Stimulated activated CD8-positive, alpha-beta memory T cell treated with anti-CD3 and anti-CD28 coated beads, Interleukin-12 subunit alpha, Interleukin-12 subunit beta, amount 100 ng/mL, for 4 hours (primary cell): Measurements from ENCODE around the gene CFAP46.
"Not testable (repeated sequence)": the region's sequence is repeated elsewhere in the genome, so short reads cannot be mapped to it uniquely, and the experiment has no call there.

ENCODE experiments used
- DNase-seq: peaks from one replicate; pipeline ENCODE4 v3.0.0-alpha.2; 2020; ENCODE audit warnings: low read depth

CFAP46 gene

DNA sequence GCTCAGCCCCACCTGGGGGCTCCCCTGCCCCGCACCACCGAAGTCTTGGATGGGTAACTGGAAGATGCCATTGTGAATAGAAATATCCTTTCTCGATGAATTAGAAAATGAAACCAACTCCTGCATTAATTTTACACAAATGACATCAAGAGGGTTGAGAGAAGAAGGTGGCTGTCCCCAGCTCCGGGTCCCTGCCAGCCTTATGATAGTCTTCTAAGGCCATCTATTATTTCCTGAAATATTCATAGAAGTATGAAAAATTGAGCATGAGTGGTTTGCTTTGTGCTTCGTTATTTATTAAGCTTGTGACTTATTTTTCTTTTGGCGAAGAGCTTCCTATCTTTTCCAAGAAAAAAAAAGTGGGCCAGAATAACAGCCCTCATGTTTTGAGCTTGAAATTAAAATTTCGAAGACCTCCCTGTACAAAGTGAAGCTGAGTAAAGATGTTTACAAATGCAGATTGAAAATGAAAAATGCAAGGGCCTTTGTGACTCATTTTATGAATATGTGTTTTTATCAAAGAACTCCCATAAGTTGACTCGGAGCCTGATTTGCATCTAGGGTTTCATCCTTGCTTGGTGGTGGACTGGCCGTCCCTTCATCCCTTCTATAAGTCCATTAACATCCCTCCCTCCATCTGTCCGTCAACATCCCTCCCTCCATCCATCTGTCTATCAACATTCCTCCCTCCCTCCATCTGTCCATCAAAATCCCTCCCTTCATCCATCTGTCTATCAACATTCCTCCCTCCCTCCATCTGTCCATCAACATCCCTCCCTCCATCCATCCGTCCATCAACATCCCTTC lies 20.5 kb upstream of the CFAP46 start:
- no peak for DNase-seq

DNA sequence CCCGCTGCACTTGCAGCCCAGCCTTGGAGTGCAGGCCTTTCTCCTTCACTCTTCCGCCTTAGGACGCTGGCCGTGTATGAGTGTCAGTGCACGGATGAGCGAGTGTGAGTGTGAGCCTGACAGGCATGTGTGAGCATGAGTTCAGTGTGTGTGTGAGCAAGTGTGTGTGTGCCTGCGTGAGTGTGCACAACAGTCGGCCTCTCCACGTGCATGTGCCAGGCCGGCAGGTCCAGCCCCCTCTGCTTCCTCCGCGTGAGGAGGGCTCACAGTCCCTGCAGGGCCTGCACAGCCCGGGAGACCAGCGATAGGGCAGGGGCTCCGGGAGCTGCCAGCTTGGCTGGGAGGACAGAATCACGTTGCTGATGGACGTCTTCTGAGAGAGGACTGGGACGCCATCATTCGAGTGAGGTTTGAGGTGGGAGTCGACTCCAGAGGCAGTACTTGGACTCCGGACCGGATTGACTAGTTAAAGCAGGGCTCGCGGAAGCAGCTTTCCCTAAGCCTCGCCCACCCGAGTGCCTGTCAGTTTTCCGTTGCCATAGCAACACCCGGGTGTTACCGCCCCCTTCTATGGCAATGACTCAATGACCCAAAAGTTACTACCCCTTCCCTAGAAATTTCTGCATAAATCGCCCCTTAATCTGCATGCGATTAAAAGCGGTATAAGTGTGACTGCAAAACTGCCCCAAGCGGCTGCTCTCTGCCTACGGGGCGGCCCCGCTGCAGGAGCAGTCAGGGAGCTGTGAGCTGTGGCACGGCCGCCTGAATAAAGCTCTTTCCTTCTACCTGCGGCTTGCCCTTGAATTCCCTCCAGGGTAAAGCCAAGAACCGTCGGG lies 19.6 kb upstream of the CFAP46 start:
- peak; percentile 39 for DNase-seq

DNA sequence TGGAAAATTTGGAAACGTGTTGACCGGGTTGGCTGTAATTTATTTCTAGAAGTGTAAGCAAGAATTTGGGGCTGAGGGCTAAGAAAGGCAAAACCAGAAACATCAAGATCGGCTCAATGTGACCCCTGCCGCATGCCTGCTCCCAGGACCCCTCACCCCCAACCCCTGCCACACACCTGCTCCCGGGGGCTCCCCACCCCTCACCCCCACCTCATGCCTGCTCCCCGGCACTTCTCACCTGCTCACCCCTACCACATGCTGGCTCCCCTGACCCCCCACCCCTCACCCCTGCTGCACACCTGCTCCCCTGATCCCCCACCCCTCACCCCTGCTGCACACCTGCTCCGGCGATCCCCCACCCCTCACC lies 19.0 kb upstream of the CFAP46 start:
- DNase-seq = no peak

DNA sequence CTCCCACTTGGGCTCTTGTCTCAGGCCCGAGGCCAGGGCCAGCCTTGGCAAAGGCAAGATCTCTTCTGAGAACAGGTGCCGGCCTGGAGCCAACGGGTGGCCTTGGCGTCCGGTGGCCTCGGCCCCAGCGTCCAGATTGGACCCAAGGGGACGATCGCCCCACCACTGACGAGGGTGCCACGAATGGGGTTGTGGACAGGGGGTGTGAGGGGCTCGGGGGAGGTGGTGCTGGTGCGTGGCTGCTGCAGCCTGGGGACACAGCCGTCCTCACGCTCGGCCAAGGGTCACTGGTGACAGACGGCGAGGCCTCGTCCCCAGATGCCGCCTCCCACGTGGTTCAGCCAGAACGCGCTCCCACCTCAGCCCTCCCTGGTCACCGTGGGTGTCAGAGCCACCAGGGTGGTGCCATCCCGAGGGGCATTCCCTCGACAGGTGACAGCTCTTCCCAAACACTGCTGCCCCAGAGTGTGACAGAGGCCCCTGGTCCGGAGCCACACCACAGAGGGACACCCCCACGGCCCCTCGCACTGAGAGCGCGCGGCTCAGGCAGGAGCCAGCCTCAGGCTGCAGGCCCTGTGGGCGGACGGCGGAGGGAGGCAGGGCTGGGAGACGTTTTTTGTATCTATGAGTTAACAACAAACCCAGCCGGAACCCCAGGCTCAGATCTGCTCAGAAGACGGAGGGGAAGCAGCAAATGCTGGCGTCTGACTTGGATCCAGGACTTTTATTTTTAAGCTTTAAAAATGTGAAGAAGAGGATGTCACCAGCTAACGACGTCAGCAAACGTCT lies 18.5 kb upstream of the CFAP46 start:
- no peak for DNase-seq

DNA sequence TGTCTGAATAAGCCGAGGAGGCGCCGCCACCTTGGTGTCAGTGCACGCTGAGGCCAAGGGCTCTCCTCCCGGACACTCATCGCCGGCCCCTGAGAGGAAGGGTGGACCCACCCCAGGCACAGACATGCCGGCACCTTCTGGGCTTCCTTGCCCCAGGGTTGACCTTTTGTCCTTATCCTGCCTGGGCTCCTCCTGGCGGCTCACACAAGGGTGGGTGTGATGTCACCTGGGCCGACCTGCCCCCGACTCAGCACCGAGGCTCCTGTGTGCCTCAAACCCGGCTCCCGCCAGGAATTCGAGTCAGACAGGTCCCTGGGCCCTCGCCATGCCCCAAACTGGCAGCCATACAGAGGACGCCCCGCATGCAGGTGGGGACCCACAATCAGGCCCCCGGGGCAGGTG lies 17.7 kb upstream of the CFAP46 start:
- no peak for DNase-seq

DNA sequence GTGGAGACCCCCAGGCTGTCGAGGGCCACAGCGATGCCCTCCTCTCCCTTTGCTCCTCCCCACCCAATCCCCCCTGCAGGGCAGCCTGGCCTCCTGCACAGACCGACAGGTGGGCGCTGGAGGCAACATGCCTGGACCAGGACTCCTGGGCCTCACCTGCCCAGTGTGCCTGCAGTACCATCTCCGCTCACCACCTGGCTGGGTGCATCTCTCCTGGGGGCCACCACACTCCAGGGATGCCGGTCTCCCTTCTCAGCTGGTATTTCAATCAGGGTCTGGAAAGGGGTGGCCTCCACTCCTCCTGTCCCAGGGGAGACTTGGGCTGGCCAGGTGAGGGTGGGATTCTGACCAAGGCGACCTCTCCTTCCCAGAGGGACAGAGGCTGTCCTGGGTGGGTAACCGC lies 17.2 kb upstream of the CFAP46 start:
- DNase-seq = no peak

DNA sequence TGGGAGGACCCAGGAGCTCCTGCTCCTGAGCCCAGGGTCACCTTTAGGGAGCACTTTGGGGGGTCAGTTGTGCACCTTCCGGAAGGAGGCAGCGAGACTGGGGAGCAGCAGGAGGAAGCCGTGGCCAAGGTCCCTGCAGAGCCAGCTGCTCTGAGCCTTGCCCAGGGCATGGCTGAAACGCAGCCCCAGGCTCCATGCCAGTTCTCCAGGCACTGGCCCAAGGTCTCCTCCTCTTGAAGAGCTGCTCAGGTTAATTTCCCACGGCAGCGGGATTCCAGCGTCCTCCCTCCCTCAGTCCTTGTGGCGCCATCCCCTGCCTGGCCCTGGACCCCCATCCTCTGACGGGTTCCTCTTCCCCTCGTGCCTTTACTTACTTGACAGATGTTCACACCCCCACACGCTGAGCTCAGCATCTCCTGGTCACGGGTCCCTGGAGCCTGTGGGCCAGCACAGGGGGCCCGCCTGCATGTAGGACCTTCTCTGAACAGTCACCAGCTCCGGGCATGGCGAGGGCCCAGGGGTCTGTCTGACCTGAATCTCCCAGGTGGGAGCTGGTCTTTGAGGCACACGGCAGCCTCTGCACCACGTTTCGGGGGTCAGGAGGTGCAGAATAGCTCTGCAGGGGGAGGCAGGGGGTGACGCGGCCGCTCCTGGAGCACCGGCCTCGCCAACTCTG lies 16.7 kb upstream of the CFAP46 start:
- no peak for DNase-seq

DNA sequence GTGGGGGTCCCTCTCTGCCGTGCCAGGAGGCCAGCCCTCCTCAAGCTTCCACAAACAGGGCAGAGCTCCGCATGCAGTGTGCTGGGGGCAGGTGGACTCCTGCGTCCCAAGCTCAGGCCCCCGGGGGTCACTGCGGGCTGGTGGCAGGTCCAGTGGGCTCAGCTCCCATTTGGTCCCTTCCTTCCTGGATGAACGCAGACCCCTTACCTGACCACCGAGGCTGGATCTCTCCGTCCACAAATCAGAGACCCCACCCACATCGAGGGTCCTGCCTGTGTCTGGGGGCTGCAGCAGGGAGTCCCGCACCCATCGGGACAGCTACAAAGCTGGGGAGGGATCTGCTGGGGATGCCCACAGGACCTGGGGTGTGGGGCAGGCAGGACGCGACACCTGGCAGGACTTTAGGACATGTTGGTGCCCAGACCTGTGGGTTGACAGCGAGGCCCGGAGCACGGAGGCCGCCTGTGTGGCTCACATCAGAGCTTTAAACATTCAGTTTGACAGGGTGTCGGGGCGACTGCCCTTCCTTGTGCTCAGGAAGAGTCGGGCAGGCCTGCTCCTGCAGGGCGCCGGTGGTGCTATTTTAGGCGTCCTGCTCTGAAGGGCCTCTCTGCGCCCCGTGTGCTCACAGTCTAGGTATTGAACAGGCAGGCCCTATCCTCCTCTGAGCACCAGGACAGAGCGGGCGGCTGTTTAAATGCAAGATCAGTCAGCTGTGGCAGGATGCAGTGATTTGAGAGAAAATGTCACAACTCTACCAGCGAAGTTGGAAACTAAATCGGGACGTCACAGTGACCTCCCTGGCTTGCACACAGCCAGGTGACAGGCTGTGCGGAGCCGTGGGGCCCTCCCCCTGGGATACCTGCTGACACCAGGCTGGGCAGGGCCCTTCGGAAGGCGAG lies 15.9 kb upstream of the CFAP46 start:
- no peak for DNase-seq

DNA sequence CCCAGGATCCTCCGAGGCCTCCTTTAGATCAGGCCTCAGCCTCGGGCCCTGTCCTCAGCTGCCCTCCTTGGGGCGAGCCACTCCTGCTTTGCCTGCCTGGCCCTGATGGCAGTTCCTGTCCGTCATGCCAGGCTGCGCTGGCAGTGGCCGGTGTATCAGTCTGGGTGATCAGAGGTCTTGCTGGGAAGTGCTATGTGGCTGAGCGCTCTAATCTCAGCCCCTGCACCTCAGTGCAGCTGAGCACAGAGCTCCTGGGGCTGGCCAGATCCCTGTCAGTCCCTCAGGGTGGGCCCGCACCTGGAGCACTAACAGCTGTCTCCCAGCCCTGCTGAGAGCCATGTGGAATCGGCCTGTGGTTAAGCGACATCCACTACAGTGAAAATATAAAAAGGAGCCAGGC lies 14.8 kb upstream of the CFAP46 start:
- DNase-seq = no peak

DNA sequence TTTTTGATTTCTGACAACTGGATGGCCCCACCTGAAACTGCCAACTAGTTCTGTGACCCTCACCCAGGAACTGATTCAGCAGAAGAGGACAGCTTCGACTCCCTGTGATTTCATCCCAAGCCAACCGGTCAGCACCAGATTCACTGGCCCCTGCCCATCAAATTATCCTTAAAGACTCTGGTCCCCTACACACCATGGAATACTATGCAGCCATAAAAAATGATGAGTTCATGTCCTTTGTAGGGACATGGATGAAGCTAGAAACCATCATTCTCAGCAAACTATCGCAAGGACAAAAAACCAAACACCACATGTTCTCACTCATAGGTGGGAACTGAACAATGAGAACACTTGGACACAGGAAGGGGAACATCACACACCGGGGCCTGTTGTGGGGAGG lies 13.9 kb upstream of the CFAP46 start:
- DNase-seq = not testable (repeated sequence)

DNA sequence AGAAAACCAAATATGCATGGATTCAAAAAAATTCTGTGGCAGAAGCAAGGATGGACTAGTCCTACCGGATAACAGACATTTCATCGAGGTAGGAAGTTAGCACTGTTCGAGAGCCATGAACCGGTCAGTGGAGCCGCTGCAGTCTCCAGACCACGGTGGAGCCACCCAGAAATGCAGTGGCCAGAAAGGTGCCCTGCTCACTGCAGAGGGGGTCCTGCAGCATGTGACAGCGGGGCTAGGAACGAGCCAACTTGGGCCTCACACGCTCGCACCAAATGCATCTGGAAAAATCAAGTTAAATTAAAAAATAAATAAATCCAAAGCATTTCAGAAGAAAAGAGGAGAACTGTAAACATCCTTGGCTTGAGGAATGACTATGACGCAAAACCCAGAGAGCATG lies 13.1 kb upstream of the CFAP46 start:
- no peak for DNase-seq

DNA sequence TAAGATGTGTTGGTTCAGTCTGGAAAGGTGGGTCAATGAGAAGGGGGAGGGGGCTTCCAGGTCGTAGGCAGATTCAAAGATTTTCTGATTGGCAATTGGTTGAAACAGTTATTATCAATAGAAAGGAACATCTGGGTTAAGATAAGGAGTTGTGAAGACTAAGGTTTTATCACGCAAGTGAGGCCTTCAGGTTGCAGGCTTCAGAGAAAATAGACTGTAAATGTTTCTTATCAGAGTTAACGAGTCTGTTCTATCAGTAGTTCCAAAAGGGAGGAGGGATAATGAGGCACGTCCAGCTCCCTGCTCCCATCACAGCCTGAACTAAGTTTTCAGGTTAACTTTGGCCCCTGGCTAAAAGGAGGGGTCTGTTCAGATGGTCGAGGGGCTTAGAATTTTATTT lies 11.1 kb upstream of the CFAP46 start:
- no peak for DNase-seq

DNA sequence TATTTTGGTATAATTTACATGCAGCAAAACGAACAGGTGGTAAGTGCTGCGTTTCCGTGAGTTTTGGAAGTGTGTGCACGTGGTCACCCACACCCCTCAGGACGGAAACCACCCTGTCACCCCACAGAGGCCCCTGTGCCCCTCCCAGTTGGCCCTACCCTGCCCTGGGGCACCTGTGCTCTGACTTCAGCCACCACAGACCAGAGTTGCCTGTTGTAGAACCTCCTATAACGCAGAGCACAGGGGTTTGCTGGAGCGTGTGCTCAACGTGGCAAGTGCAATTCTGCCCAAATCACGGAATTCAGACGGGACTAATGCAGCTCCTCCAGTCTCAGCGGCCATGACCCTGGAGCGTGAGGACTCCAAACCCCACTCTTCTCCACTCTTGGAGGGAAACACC lies 9.6 kb upstream of the CFAP46 start:
- no peak for DNase-seq

DNA sequence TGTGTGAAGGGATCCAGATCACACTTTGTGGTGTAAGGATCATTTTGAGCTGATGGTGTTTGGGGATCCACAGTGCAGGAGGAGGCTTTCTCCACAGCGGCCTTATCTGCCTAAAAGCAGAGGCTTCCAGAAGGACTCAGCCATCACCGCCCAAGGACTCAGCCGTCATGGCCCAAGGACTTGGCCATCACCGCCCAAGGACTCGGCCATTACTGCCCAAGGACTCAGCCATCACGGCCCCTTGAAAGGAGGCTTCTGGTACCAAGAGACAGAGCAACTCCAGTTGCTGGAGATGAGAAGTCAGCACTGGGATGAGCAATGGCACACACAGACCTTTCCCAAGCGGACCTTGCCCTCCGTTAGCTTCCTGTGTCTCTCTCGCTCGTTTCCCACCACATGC lies 6.0 kb upstream of the CFAP46 start:
- no peak for DNase-seq

DNA sequence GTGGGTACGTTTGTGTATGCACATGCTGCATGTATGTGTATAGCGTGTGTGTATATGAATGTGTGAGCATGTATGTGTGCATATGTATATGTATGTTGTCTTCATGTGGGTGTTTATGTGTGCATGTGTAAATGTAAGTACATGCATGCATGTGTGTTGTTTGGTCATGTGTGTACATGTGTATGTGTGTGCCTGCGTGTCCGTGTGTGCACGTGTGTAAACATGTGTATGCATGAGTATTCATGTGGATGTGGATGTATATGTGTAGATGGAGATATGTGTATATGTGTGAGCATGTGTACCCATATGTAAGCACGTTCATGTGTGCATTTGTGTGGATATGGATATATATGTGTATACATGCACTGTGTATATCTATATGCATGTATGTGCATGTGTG lies 5.5 kb upstream of the CFAP46 start:
- no peak for DNase-seq

DNA sequence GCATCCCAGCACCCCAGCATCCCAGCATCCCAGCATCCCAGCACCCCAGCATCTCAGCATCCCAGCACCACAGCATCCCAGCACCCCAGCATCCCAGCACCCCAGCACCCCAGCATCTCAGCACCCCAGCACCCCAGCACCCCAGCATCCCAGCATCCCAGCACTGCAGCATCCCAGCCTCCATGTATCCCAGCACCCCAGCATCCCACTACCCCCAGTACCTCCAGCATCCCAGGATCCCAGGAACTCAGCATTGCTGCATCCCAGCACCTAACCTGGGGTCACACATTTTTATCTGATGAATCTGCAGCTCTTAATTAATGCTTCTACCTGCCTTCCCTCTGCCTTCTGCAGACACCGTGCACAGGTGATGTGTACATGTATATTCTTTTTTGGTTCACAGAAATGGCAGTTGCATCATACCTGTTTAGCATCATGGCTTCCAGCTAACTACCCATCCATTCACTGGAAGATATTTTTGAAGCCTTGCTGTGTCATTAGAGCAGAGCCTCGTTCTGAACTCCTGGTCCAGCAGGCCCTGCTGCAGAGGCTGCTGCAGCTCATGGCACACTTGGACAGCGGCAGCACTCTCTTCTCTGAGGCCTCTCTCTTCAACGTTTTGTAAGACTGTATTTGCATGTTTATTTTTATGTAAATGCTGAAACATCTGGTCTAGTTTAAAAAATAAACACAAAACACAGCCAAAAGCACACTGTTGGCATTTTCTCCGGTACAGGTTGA lies 4.6 kb upstream of the CFAP46 start:
- DNase-seq = no peak

DNA sequence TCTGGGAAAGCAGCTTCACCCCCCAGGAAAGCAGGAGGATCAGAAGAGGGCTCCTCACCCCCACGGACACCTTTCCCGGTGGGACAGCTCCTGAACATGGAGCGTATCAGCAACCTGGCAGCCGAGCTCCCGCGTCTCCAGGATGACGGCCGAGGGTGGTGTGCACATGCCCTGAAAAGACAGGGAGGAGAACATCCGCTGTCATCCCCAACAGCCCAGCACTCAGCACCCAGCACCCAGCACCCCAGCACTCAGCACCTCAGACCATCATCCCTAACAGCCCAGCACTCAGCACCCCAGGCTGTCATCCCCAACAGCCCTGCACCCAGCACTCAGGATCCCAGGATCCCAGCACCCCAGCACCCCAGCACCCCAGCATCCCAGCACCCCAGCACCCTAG lies 3.9 kb upstream of the CFAP46 start:
- no peak for DNase-seq

DNA sequence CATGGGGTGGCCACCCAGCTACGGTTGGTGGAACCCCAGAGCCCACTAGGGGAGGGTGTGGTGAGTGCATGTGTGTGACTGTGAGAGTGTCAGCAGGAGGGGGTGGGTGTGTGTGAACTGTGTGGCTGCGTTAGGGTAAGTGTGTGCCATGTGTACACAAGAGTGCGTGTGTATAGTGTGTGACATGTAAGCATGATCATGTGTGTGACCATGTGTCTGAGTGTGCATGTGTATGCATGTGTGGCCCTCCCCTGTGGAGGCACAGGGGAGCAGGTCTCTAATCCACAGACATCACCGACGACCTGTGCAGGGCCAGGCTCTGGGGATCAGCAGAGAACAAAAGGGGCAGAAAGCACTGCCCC lies 3.5 kb upstream of the CFAP46 start:
- DNase-seq = no peak

DNA sequence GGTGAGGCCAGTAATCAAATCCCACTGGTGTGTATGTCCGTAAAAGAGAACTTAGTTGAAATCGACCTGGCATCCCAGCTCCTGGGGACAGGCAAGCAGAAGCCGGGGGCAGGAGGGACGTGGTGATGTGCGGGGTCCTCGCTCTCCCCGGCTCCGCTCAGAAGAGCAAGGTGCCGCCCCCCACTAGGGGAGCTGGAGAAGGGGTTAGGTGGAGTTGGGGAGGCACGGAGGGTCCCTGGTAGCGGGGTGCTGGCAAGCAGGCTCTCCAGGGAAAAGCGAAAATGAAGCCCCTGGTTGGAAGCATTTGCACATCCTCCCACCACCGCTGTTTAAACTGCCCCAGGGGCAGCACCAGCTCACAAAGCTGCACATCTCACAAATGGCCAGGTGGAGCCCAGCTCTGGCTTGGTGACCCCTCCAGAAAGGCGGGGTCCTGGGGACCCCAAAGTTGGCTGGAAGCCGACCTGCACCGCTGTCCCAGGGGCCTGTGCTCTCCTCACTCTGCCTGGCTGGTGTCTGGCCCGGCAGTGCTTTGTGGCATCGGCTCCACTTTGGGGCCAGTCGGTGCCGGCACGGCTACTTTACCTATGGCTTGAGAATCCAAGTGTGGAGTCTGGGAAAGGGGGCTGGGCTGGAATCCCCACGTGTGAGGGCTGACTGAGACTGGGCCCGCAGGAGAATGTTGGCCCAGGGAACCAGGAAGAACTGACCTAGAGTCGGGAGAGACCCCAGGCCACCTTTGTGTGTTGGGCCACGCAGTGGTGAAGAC lies 2.9 kb upstream of the CFAP46 start:
- no peak for DNase-seq

DNA sequence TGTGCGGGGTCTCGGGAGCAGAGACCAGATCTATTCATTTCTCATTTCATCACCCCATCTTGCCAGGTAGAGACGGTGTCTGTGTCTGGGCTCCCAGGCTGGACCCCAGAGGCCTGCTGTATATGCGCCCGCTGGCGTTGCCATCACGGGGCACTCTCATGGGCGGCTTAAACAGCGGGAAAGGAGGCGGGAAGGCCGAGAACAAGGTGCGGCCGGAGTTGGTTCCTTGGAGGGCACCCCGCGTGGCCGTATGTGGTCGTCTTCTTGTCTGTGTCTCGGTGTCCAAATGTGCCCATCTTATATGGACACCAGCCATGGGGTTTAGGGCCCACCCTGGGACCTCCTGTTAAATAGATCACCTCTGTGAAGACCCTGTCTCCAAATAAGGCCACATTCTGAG lies 2.1 kb upstream of the CFAP46 start:
- DNase-seq = no peak
